ENCODE results near the gene CD2AP. TPM values are rescaled to one million over a fixed set of nuclear protein-coding genes. Genes with fewer than 3 reads are reported as not detected.

CD2AP gene
- total RNA-seq, 1 experiment from 2014 or later, result 43.8 TPM

GRCh38 chr6:47536816-47537401 lies 59.3 kb downstream of the CD2AP start:
- Histone ChIP-seq H3K9me3 (ENCODE audit: control insufficient read depth in 1 of 2, insufficient read depth in 1 of 2, low read depth in 1 of 2, low read length in 2 of 2) (no peaks in the 10 kb centered on the region), H3K27ac (ENCODE audit: low read depth, low read length) (no peak overlapping the region), H3K36me3 (ENCODE audit: control insufficient read depth in 1 of 2, insufficient read depth in 2 of 2, low read length in 2 of 2) (0 out of 4 replicates have a peak, but pooled peaks cover 0 to 2% of the 10 kb centered on the region in 2 experiments), H3K9me2 (ENCODE audit: insufficient read depth) (no peaks in the 10 kb centered on the region), H3K4me1 (ENCODE audit: control insufficient read depth in 1 of 2, insufficient read depth in 2 of 2, low read length in 2 of 2) (no peaks in the 10 kb centered on the region), H3K27me3 (ENCODE audit: insufficient read depth, low read length) (no peaks in the 10 kb centered on the region), H4K20me1 (ENCODE audit: insufficient read depth) (no peaks in the 10 kb centered on the region), H3K4me2 (ENCODE audit: low read length) (no peak overlapping the region), H3K4me3 (replicated peaks in 1 of 2; ENCODE audit: low read depth in 1 of 2, low read length in 2 of 2) (no peak overlapping the region), H3K9ac (ENCODE audit: low read length) (no peak overlapping the region), H3K79me2 (ENCODE audit: insufficient read depth, low read length) (peaks cover 50% of the 10 kb centered on the region), H2AFZ (ENCODE audit: low read depth, low read length, poor library complexity, severe bottlenecking) (no peak overlapping the region)
- intact Hi-C loops (cut with micrococcal nuclease), result no loop called here
- ATAC-seq (no peak), DNase-seq (ENCODE audit: low read depth, low spot score) (no peak)
- no TSS peak for BruUV-seq (replicated peaks)
- CTCF ChIA-PET, result no interaction called here
- RAD21 ChIA-PET (ENCODE audit: low non-redundant PET in 1 of 2, low total read pairs in 2 of 2, uncharacterized antibody in 2 of 2, unreplicated experiment in 2 of 2), result no interaction called here
- TF ChIP-seq JUND (IDR thresholded peaks at IDR 0.05), result no peak
- TF ChIP-seq SP1 (IDR thresholded peaks at IDR 0.05; ENCODE audit: low read depth), result no peak
- TF ChIP-seq ZFX (IDR thresholded peaks at IDR 0.05), result no peak
- TF ChIP-seq SIN3A (IDR thresholded peaks at IDR 0.05; ENCODE audit: low read depth), result no peak
- TF ChIP-seq CBX3 (IDR thresholded peaks at IDR 0.05; ENCODE audit: low read depth), result no peak
- TF ChIP-seq REST (IDR thresholded peaks at IDR 0.05; ENCODE audit: low read depth), result no peak
- TF ChIP-seq EGR1 (IDR thresholded peaks at IDR 0.05; ENCODE audit: low read depth), result no peak
- POLR2A ChIA-PET, result no interaction called here

GRCh38 chr6:47545223-47545622 lies 67.6 kb downstream of the CD2AP start:
- ATAC-seq, result no peak
- Histone ChIP-seq H3K4me1 (ENCODE audit: control insufficient read depth in 1 of 2, insufficient read depth in 2 of 2, low read length in 2 of 2) (no peaks in the 10 kb centered on the region), H3K27me3 (ENCODE audit: insufficient read depth, low read length) (no peaks in the 10 kb centered on the region), H3K9me2 (ENCODE audit: insufficient read depth) (no peaks in the 10 kb centered on the region), H3K4me2 (ENCODE audit: low read length) (no peak overlapping the region), H4K20me1 (ENCODE audit: insufficient read depth) (no peaks in the 10 kb centered on the region), H3K79me2 (ENCODE audit: insufficient read depth, low read length) (peaks cover 27% of the 10 kb centered on the region), H3K9ac (ENCODE audit: low read length) (no peak overlapping the region), H3K4me3 (replicated peaks in 1 of 2; ENCODE audit: low read depth in 1 of 2, low read length in 2 of 2) (no peak overlapping the region), H3K9me3 (ENCODE audit: control insufficient read depth in 1 of 2, insufficient read depth in 1 of 2, low read depth in 1 of 2, low read length in 2 of 2) (no peaks in the 10 kb centered on the region), H3K36me3 (ENCODE audit: control insufficient read depth in 1 of 2, insufficient read depth in 2 of 2, low read length in 2 of 2) (peaks cover 10 to 15% of the 10 kb centered on the region in 2 experiments; a peak in 2 of 4 replicates), H3K27ac (ENCODE audit: low read depth, low read length) (no peak overlapping the region), H2AFZ (ENCODE audit: low read depth, low read length, poor library complexity, severe bottlenecking) (no peak overlapping the region)
- no TSS peak for BruUV-seq (replicated peaks)
- ChIA-PET POLR2A (no interaction called here), RAD21 (ENCODE audit: low non-redundant PET in 1 of 2, low total read pairs in 2 of 2, uncharacterized antibody in 2 of 2, unreplicated experiment in 2 of 2) (no interaction called here), CTCF (no interaction called here)
- no peak for DNase-seq (ENCODE audit: low read depth, low spot score)
- intact Hi-C loops (cut with micrococcal nuclease), result no loop called here
- TF ChIP-seq ZBTB33 (IDR thresholded peaks at IDR 0.05; ENCODE audit: extremely low read depth, insufficient replicate concordance, low read length), result no peak
